ENCODE measurements around the gene PDS5B. TPM values are rescaled to one million over a fixed set of nuclear protein-coding genes. Genes with fewer than 3 reads are reported as not detected.

Gene PDS5B
- total and polyA plus RNA-seq, 2 of the 8 experiments (the other 6 are each of a cell fraction or from before 2014, with no cell fraction given), result 5.5 to 54.6 TPM

GRCh38 chr13:32713397-32713796 is 127.1 kb downstream of the PDS5B start:
- Histone ChIP-seq H3K79me2 (ENCODE audit: control insufficient read depth in 1 of 2, insufficient read depth in 2 of 2, low read length in 2 of 2) (no peaks in the 10 kb centered on the region), H2BK5ac (ENCODE audit: low read depth, low read length) (no peak overlapping the region), H2AFZ (ENCODE audit: low read length) (no peak overlapping the region), H3K36me3 (ENCODE audit: control insufficient read depth in 2 of 4, insufficient read depth in 4 of 4, low read length in 3 of 4) (peaks cover 3 to 61% (median 24%) of the 10 kb centered on the region in 4 experiments; a peak in 6 of 8 replicates), H2BK12ac (ENCODE audit: low read depth, low read length) (no peak overlapping the region), H2BK15ac (ENCODE audit: low read length) (no peak overlapping the region), H2BK20ac (ENCODE audit: low read length) (no peak overlapping the region), H3K4me1 (replicated peaks in 1 of 4; ENCODE audit: control insufficient read depth in 3 of 4, insufficient read depth in 4 of 4, low read length in 3 of 4) (no peaks in the 10 kb centered on the region), H3K9me3 (ENCODE audit: insufficient read depth in 2 of 2, low read depth in 1 of 2, low read length in 1 of 2) (peaks cover 13 to 21% of the 10 kb centered on the region in 2 experiments), H4K20me1 (replicated peaks in 1 of 2; ENCODE audit: control insufficient read depth in 1 of 2, insufficient read depth in 2 of 2, low read length in 2 of 2) (no peaks in the 10 kb centered on the region), H3K18ac (ENCODE audit: extremely low read depth, low read length) (no peak overlapping the region), H3K4ac (replicated peaks; ENCODE audit: insufficient read length, low read depth, low read length) (no peak overlapping the region), H3K9ac (replicated peaks in 1 of 4; ENCODE audit: extremely low read depth in 1 of 4, low read depth in 3 of 4, low read length in 3 of 4) (no peak overlapping the region), H2BK120ac (replicated peaks; ENCODE audit: low read depth, low read length) (no peak overlapping the region), H4K5ac (ENCODE audit: insufficient read length, low read depth, low read length) (no peak overlapping the region), H3K23me2 (ENCODE audit: low read depth, low read length) (no peaks in the 10 kb centered on the region), H4K91ac (replicated peaks; ENCODE audit: insufficient read length, low read length) (no peak overlapping the region), H3K23ac (ENCODE audit: insufficient read length) (no peak overlapping the region), H3K27me3 (replicated peaks in 1 of 4; ENCODE audit: control insufficient read depth in 3 of 4, extremely low read depth in 1 of 4, insufficient read depth in 3 of 4, low read length in 3 of 4) (no peaks in the 10 kb centered on the region), H3K79me1 (ENCODE audit: low read depth, low read length) (no peaks in the 10 kb centered on the region), H3K4me3 (ENCODE audit: extremely low read depth in 1 of 4, insufficient read depth in 2 of 4, low read depth in 3 of 4, low read length in 4 of 4) (no peak overlapping the region), H4K8ac (ENCODE audit: extremely low read depth, insufficient read depth, low read length) (no peak overlapping the region), H3K4me2 (ENCODE audit: insufficient read depth in 1 of 2, low read depth in 2 of 2, low read length in 2 of 2) (no peak overlapping the region), H3K14ac (ENCODE audit: insufficient read length) (no peak overlapping the region), H2AK5ac (ENCODE audit: low read depth, low read length) (no peak overlapping the region), H3K27ac (ENCODE audit: low read depth, low read length) (no peak overlapping the region), H3K56ac (replicated peaks; ENCODE audit: insufficient read length, low read depth, low read length) (no peak overlapping the region)
- POLR2A ChIA-PET (ENCODE audit: partially characterized antibody), result no interaction called here
- DNase-seq (ENCODE audit: low read depth in 1 of 2, low spot score in 2 of 2) (no peak), FAIRE-seq (no peak)
- CTCF ChIA-PET (ENCODE audit: partially characterized antibody), result no interaction called here
- TF ChIP-seq BCL11A (IDR thresholded peaks at IDR 0.05; ENCODE audit: low read depth in 2 of 2, low read length in 2 of 2), result no peak
- TF ChIP-seq TEAD4 (IDR thresholded peaks at IDR 0.05; ENCODE audit: low read depth, low read length), result no peak
- no peak for TF ChIP-seq PHF8 (conservative IDR thresholded peaks at IDR 0.05; ENCODE audit: low read depth, low read length)
- no peak for TF ChIP-seq CHD2 (IDR thresholded peaks at IDR 0.05; ENCODE audit: low read length)
- TF ChIP-seq CTBP2 (IDR thresholded peaks at IDR 0.05; ENCODE audit: borderline replicate concordance, insufficient read depth, insufficient read length, low read length), result no peak

Measured in H1 (cell line).